Gastrocnemius medialis (tissue), 4 donors: ENCODE results near the gene TNFSF12. TPM values are rescaled to one million over a fixed set of nuclear protein-coding genes. Genes with fewer than 3 reads are reported as not detected.

ENCODE experiments used
- ATAC-seq, 2 donors: fragments of 150-250 bp; one replicate each; pipeline ENCODE4 v1.9.1; 2016
- DNase-seq, 2 donors: peaks; one replicate each; pipeline ENCODE4 v3.0.0-alpha.2; 2019
- H3K27ac ChIP-seq, 4 donors: fragments of 200-600 bp; sonication (generic); 1 replicate in 1 of 4; 2 replicates in 3 of 4; pipeline ENCODE4 v1.5.1; 2016 to 2018; ENCODE audit warnings: mild to moderate bottlenecking in 2 of 4, moderate library complexity in 1 of 4
- H3K27me3 ChIP-seq, 3 donors: fragments of 200-600 bp; sonication (generic) in 2 of 3; 1 replicate in 1 of 3; 2 replicates in 2 of 3; pipeline versions ENCODE4 v1.5.1 to v1.6.0; 2016 to 2019; ENCODE audit warnings: mild to moderate bottlenecking in 1 of 3, moderate library complexity in 1 of 3
- H3K36me3 ChIP-seq, 2 donors: fragments of 200-600 bp; sonication (generic) in 1 of 2; one replicate each; pipeline ENCODE4 v1.5.1; 2017 to 2018
- H3K4me1 ChIP-seq, 2 donors: fragments of 200-600 bp; sonication (generic) in 1 of 2; one replicate each; pipeline ENCODE4 v1.5.1; 2016 to 2017; ENCODE audit warnings: mild to moderate bottlenecking in 2 of 2
- H3K4me3 ChIP-seq, 4 donors: fragments of 200-600 bp; sonication (generic) in 3 of 4; 1 replicate in 1 of 4; 2 replicates in 3 of 4; pipeline ENCODE4 v1.5.1; 2016 to 2019; ENCODE audit warnings: mild to moderate bottlenecking in 2 of 4
- H3K9me3 ChIP-seq, 3 donors: fragments of 200-600 bp; sonication (generic) in 2 of 3; 1 replicate in 1 of 3; 2 replicates in 2 of 3; pipeline ENCODE4 v1.5.1; 2016 to 2019
- POLR2A ChIP-seq, 2 donors: fragments of 450-650 bp; IDR thresholded peaks; one replicate each; pipeline ENCODE4 v1.6.1; 2017; ENCODE audit warnings: antibody characterized with exemption in 2 of 2, mild to moderate bottlenecking in 2 of 2, moderate library complexity in 2 of 2
- in situ Hi-C, 4 donors: fragments of 200-750 bp; cut with MboI; loops; one replicate each; pipeline versions ENCODE4 v1.15.0 to v1.8.0; 2017; ENCODE audit warnings: low sequenced_read_pairs in 4 of 4
- intact Hi-C: fragments of 100-400 bp; cut with DNase I; formaldehyde crosslinking; loops from one replicate; pipeline ENCODE4 v1.15.1; 2023; ENCODE audit warnings: low total_unique reads
- total RNA-seq, 4 donors: library from RNA; depleted of rRNA; stranded (reverse); fragments of >200 nt; gene quantifications; one replicate each; pipeline versions ENCODE4 v1.1.0 to v1.2.3, GENCODE V29; 2016
- TF ChIP-seq, protein P1 (sequence below), 5 experiments: fragments of 450-650 bp in 3 of 5; fragments of 200-600 bp in 2 of 5; sonication (generic) in 2 of 5; IDR thresholded peaks in 4 of 5; conservative IDR thresholded peaks in 1 of 5; 1 replicate in 4 of 5; 2 replicates in 1 of 5; pipeline ENCODE4 v1.5.1; 2016 to 2019; ENCODE audit warnings: antibody characterized with exemption in 5 of 5, mild to moderate bottlenecking in 3 of 5, moderate library complexity in 3 of 5

Gene TNFSF12
- total RNA-seq, 4 donors from 2014 or later: 7.9 to 26.1 (median 16.9) TPM

DNA sequence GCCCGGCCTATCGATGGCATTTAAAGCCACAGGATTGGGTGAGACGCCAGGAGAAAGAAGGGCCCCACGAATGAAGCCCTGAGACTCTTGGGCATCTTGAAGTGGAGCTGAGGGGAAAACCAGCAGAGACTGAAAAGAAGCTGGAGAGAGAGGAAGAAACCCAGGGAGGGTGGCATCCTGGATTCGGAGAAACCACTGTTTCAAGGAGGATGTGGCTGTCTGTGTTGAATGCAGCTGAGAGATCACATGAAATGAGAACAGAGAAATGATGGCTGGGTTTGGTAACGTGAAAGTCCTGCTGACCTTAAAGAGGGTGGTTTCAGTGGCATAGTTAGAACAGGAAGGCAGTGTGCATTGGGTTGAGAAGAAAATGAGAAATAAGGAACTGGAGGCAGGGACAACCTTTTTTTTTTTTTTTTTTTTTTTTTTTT, 3.8 kb downstream of the TNFSF12 start:
- H3K4me3 ChIP-seq: no peak overlapping the region
- in situ Hi-C loops: loop anchor here in 1 of 4 donors (10.0 to 25.0 kb wide), 2 partner anchors 48 to 115 kb away; partner anchors contain the start of genes CHRNB1, FGF11, SPEM2 and SPEM3

GRCh38 chr17:7553356-7553755, 4.5 kb downstream of the TNFSF12 start:
- no peak overlapping the region for H3K27ac ChIP-seq
- no peaks in the 10 kb centered on the region for H3K9me3 ChIP-seq
- DNase-seq: no peak
- H3K4me3 ChIP-seq: no peak overlapping the region
- H3K4me1 ChIP-seq: peaks cover 15 to 22% of the 10 kb centered on the region in 2 donors
- H3K36me3 ChIP-seq: no peaks in the 10 kb centered on the region
- in situ Hi-C loops (loop anchor here in 1 of 4 donors (10.0 to 25.0 kb wide), 2 partner anchors 49 to 116 kb away; partner anchors contain the start of genes CHRNB1, FGF11, SPEM2 and SPEM3), intact Hi-C loops (no loop called here)
- ATAC-seq: no peak
- no peaks in the 10 kb centered on the region for H3K27me3 ChIP-seq
- no peak for TF ChIP-seq POLR2A (IDR thresholded peaks at IDR 0.05)
- TF ChIP-seq, protein P1, sequence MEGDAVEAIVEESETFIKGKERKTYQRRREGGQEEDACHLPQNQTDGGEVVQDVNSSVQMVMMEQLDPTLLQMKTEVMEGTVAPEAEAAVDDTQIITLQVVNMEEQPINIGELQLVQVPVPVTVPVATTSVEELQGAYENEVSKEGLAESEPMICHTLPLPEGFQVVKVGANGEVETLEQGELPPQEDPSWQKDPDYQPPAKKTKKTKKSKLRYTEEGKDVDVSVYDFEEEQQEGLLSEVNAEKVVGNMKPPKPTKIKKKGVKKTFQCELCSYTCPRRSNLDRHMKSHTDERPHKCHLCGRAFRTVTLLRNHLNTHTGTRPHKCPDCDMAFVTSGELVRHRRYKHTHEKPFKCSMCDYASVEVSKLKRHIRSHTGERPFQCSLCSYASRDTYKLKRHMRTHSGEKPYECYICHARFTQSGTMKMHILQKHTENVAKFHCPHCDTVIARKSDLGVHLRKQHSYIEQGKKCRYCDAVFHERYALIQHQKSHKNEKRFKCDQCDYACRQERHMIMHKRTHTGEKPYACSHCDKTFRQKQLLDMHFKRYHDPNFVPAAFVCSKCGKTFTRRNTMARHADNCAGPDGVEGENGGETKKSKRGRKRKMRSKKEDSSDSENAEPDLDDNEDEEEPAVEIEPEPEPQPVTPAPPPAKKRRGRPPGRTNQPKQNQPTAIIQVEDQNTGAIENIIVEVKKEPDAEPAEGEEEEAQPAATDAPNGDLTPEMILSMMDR (IDR thresholded peaks at IDR 0.05 in 4 of 5, conservative IDR thresholded peaks at IDR 0.05 in 1 of 5): no peak

More for the DNA sequence above, 3.8 kb downstream of the TNFSF12 start:
- H3K9me3 ChIP-seq: no peaks in the 10 kb centered on the region
- no peak overlapping the region for H3K27ac ChIP-seq
- intact Hi-C loops: no loop called here
- ATAC-seq (no peak), DNase-seq (no peak)
- H3K4me1 ChIP-seq: peaks cover 9 to 18% of the 10 kb centered on the region in 2 donors
- H3K36me3 ChIP-seq: no peaks in the 10 kb centered on the region
- TF ChIP-seq, protein P1 (IDR thresholded peaks at IDR 0.05 in 4 of 5, conservative IDR thresholded peaks at IDR 0.05 in 1 of 5): no peak
- TF ChIP-seq POLR2A (IDR thresholded peaks at IDR 0.05): no peak
- H3K27me3 ChIP-seq: no peaks in the 10 kb centered on the region

GRCh38 chr17:7555320-7555948, 6.6 kb downstream of the TNFSF12 start:
- Histone ChIP-seq H3K9me3 (no peaks in the 10 kb centered on the region), H3K36me3 (no peaks in the 10 kb centered on the region), H3K4me3 (no peak overlapping the region), H3K27ac (no peak overlapping the region), H3K4me1 (peaks cover 31 to 33% of the 10 kb centered on the region in 2 donors), H3K27me3 (no peaks in the 10 kb centered on the region)
- intact Hi-C loops (no loop called here), in situ Hi-C loops (loop anchor here in 1 of 4 donors (10.0 to 25.0 kb wide), 2 partner anchors 51 to 118 kb away; partner anchors contain the start of genes CHRNB1, FGF11, SPEM2 and SPEM3)
- TF ChIP-seq, protein P1 (IDR thresholded peaks at IDR 0.05 in 4 of 5, conservative IDR thresholded peaks at IDR 0.05 in 1 of 5): no peak
- TF ChIP-seq POLR2A (IDR thresholded peaks at IDR 0.05): no peak
- DNase-seq: no peak
- ATAC-seq: no peak

- H3K4me1 ChIP-seq: peaks cover 35 to 38% of the 10 kb centered on the region in 2 donors
- TF ChIP-seq, protein P1 (IDR thresholded peaks at IDR 0.05 in 4 of 5, conservative IDR thresholded peaks at IDR 0.05 in 1 of 5): no peak
- no peak for TF ChIP-seq POLR2A (IDR thresholded peaks at IDR 0.05)
- no peak overlapping the region for H3K4me3 ChIP-seq
- peak overlapping the region; percentile 9 to 96 (median 94) for H3K27ac ChIP-seq
- intact Hi-C loops (no loop called here), in situ Hi-C loops (loop anchor here in 1 of 4 donors (10.0 to 25.0 kb wide), 2 partner anchors 52 to 119 kb away; partner anchors contain the start of genes CHRNB1, FGF11, SPEM2 and SPEM3)
- no peak for ATAC-seq
- DNase-seq: no peak
- no peaks in the 10 kb centered on the region for H3K27me3 ChIP-seq
- H3K36me3 ChIP-seq: no peaks in the 10 kb centered on the region
- no peaks in the 10 kb centered on the region for H3K9me3 ChIP-seq
Measured at GRCh38 chr17:7556627-7557026, 7.8 kb downstream of the TNFSF12 start.
